ENCODE data around the gene SNX30. TPM values are rescaled to one million over a fixed set of nuclear protein-coding genes. Genes with fewer than 3 reads are reported as not detected.

The SNX30 gene
- total and polyA plus RNA-seq, 7 donors: 6.4 to 16.4 (median 8.9) TPM

GRCh38 chr9:112815868-112816267 is 65.3 kb downstream of the SNX30 start:
- no peak overlapping the region for H3K27ac ChIP-seq
- H3K4me3 ChIP-seq: no peak overlapping the region
- no peak for TF ChIP-seq POLR2AphosphoS5 (IDR thresholded peaks at IDR 0.05)
- TF ChIP-seq EP300 (IDR thresholded peaks at IDR 0.05): no peak
- TF ChIP-seq CTCF (IDR thresholded peaks at IDR 0.05): no peak
- TF ChIP-seq POLR2A (IDR thresholded peaks at IDR 0.05): no peak
- intact Hi-C loops (cut with DNase I): no loop called here
- no peak for DNase-seq
- no peaks in the 10 kb centered on the region for H3K9me3 ChIP-seq
- H3K4me1 ChIP-seq: peaks cover 0 to 16% (median 7%) of the 10 kb centered on the region in 4 donors
- 86 to 92% methylated on average over 8 of the region's 8 CpGs for WGBS, 2 donors
- peaks cover 0 to 4% (median 0%) of the 10 kb centered on the region in 4 donors for H3K36me3 ChIP-seq
- no peaks in the 10 kb centered on the region for H3K27me3 ChIP-seq

DNA sequence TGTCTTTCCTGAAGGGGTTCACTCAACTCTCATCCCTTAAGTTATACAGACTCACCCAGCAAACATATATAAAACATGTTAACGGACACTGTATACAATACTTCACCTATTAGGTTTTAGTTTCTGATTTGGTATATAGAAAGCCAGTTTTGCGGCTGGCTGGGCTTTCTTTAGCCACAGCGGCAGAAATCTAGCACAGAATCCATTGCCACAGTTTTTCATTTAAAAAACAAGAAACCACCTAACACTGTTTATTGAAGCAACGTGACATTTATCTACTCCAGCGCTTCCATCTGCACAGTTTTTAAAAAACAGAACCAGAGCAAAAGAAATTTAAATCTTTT is 67.3 kb downstream of the SNX30 start:
- intact Hi-C loops (cut with DNase I): no loop called here
- WGBS, 2 donors: 76 to 88% methylated on average over 5 of the region's 5 CpGs
- H3K4me1 ChIP-seq: peaks cover 0 to 12% (median 7%) of the 10 kb centered on the region in 4 donors

GRCh38 chr9:112819635-112820496 is 69.3 kb downstream of the SNX30 start:
- Histone ChIP-seq H3K36me3 (peaks cover 0 to 4% (median 0%) of the 10 kb centered on the region in 4 donors), H3K4me3 (no peak overlapping the region), H3K27me3 (no peaks in the 10 kb centered on the region), H3K9me3 (no peaks in the 10 kb centered on the region), H3K27ac (peak overlapping the region in 2 of 4 donors; percentile 15 to 22), H3K4me1 (peaks cover 0 to 13% (median 9%) of the 10 kb centered on the region in 4 donors)
- 46 to 70% methylated on average over 7 of the region's 7 CpGs for WGBS, 2 donors
- TF ChIP-seq CTCF (IDR thresholded peaks at IDR 0.05) (peak; percentile 17 to 63 (median 46)), POLR2AphosphoS5 (IDR thresholded peaks at IDR 0.05) (peak in 1 of 4 donors; percentile 12), POLR2A (IDR thresholded peaks at IDR 0.05) (no peak), EP300 (IDR thresholded peaks at IDR 0.05) (no peak)
- intact Hi-C loops (cut with DNase I): loop anchor here (10.0 kb wide), 1 partner anchor 105 kb away; the partner anchor contains the start of gene INIP
- no peak for DNase-seq

More for the DNA sequence above, 67.3 kb downstream of the SNX30 start:
- TF ChIP-seq POLR2A (IDR thresholded peaks at IDR 0.05) (no peak), CTCF (IDR thresholded peaks at IDR 0.05) (no peak), EP300 (IDR thresholded peaks at IDR 0.05) (no peak), POLR2AphosphoS5 (IDR thresholded peaks at IDR 0.05) (no peak)
- no peak for DNase-seq
- H3K27me3 ChIP-seq: no peaks in the 10 kb centered on the region
- H3K4me3 ChIP-seq: no peak overlapping the region
- no peaks in the 10 kb centered on the region for H3K9me3 ChIP-seq
- peak overlapping the region in 1 of 4 donors; percentile 25 for H3K27ac ChIP-seq
- peaks cover 0 to 4% (median 0%) of the 10 kb centered on the region in 4 donors for H3K36me3 ChIP-seq

GRCh38 chr9:112820881-112821280 is 70.3 kb downstream of the SNX30 start:
- peaks cover 0 to 4% (median 0%) of the 10 kb centered on the region in 4 donors for H3K36me3 ChIP-seq
- intact Hi-C loops (cut with DNase I): loop anchor here (10.0 kb wide), 1 partner anchor 106 kb away; the partner anchor contains the start of gene INIP
- H3K9me3 ChIP-seq: no peaks in the 10 kb centered on the region
- DNase-seq: no peak
- H3K4me1 ChIP-seq: peaks cover 0 to 13% (median 9%) of the 10 kb centered on the region in 4 donors
- H3K4me3 ChIP-seq: no peak overlapping the region
- H3K27ac ChIP-seq: no peak overlapping the region
- TF ChIP-seq POLR2A (IDR thresholded peaks at IDR 0.05) (no peak), POLR2AphosphoS5 (IDR thresholded peaks at IDR 0.05) (no peak), EP300 (IDR thresholded peaks at IDR 0.05) (no peak), CTCF (IDR thresholded peaks at IDR 0.05) (no peak)
- H3K27me3 ChIP-seq: no peaks in the 10 kb centered on the region
- WGBS, 2 donors: 87 to 88% methylated on average over 4 of the region's 4 CpGs

Data from sigmoid colon (tissue), 7 donors.